HepG2 (cell line): Measurements from ENCODE around the gene WDR20. TPM values are rescaled to one million over a fixed set of nuclear protein-coding genes. Genes with fewer than 3 reads are reported as not detected.
A peak's percentile ranks its signal among the peaks of the same experiment; 100 is the strongest.

Source experiments
- BHLHE40 ChIP-seq: IDR thresholded peaks from 2 replicates; pipeline ENCODE4 v1.6.1; 2011; ENCODE audit warnings: low read length, improper control_type of control experiment
- KDM2A ChIP-seq: sonication (generic); formaldehyde crosslinking; IDR thresholded peaks from 2 replicates; pipeline ENCODE4 v1.4.0; 2020; ENCODE audit warnings: low read depth, missing genetic modification reagents, borderline replicate concordance
- MAFK ChIP-seq, 2 experiments: IDR thresholded peaks in 1 of 2; conservative IDR thresholded peaks in 1 of 2; 2 replicates each; pipeline ENCODE4 v1.6.1; 2011; ENCODE audit warnings: improper control_type of control experiment in 2 of 2, low read length in 2 of 2
- MTF2 ChIP-seq: sonication (generic); formaldehyde crosslinking; IDR thresholded peaks from 2 replicates; pipeline ENCODE4 v1.5.0; 2020; ENCODE audit warnings: missing genetic modification reagents, borderline replicate concordance
- NFKB2 ChIP-seq: sonication (generic); formaldehyde crosslinking; IDR thresholded peaks from 2 replicates; pipeline ENCODE4 v1.4.0; 2020; ENCODE audit warnings: missing genetic modification reagents, borderline replicate concordance
- NR2F2 ChIP-seq: IDR thresholded peaks from 2 replicates; pipeline ENCODE4 v1.6.1; 2012; ENCODE audit warnings: low read depth, inconsistent platforms, borderline replicate concordance
- POGZ ChIP-seq: sonication (generic); formaldehyde crosslinking; IDR thresholded peaks from 2 replicates; pipeline ENCODE4 v1.4.0; 2020; ENCODE audit warnings: mild to moderate bottlenecking, missing genetic modification reagents
- POLR2G ChIP-seq: fragments of 200-400 bp; formaldehyde crosslinking; IDR thresholded peaks from 2 replicates; pipeline ENCODE4 v1.6.1; 2018; ENCODE audit warnings: mild to moderate bottlenecking, low read depth, low read length, moderate library complexity
- RBM22 ChIP-seq: fragments of 200-400 bp; formaldehyde crosslinking; optimal IDR thresholded peaks from 2 replicates; pipeline ENCODE3; 2017; ENCODE audit warnings: mild to moderate bottlenecking, low read length, moderate library complexity
- SETDB1 ChIP-seq: sonication (generic); formaldehyde crosslinking; IDR thresholded peaks from 2 replicates; pipeline ENCODE4 v1.5.1; 2020; ENCODE audit warnings: missing genetic modification reagents, mild to moderate bottlenecking, borderline replicate concordance
- SIX4 ChIP-seq: sonication (generic); formaldehyde crosslinking; IDR thresholded peaks from 2 replicates; pipeline ENCODE4 v1.4.0; 2020; ENCODE audit warnings: missing genetic modification reagents
- SNRNP70 ChIP-seq: fragments of 200-400 bp; formaldehyde crosslinking; IDR thresholded peaks from 2 replicates; pipeline ENCODE4 v1.6.1; 2017; ENCODE audit warnings: mild to moderate bottlenecking, low read depth, low read length, moderate library complexity
- THAP11 ChIP-seq: IDR thresholded peaks from 2 replicates; pipeline ENCODE4 v1.6.1; 2016; ENCODE audit warnings: missing biosample characterization, missing genetic modification reagents
- TOE1 ChIP-seq: sonication (generic); formaldehyde crosslinking; IDR thresholded peaks from 2 replicates; pipeline ENCODE4 v1.4.0; 2020; ENCODE audit warnings: mild to moderate bottlenecking, missing genetic modification reagents
- ZBTB1 ChIP-seq: sonication (generic); formaldehyde crosslinking; IDR thresholded peaks from 2 replicates; pipeline ENCODE4 v1.4.0; 2020; ENCODE audit warnings: missing genetic modification reagents, borderline replicate concordance
- ZNF343 ChIP-seq: sonication (generic); formaldehyde crosslinking; IDR thresholded peaks from 2 replicates; pipeline ENCODE4 v1.4.0; 2020; ENCODE audit warnings: mild to moderate bottlenecking, missing genetic modification reagents
- ZNF749 ChIP-seq: sonication (generic); formaldehyde crosslinking; IDR thresholded peaks from 2 replicates; pipeline ENCODE4 v1.8.0; 2022; ENCODE audit warnings: mild to moderate bottlenecking, missing genetic modification reagents, moderate library complexity, borderline replicate concordance
- ZNF780A ChIP-seq: sonication (generic); formaldehyde crosslinking; IDR thresholded peaks from 2 replicates; pipeline ENCODE4 v1.8.0; 2022; ENCODE audit warnings: mild to moderate bottlenecking, missing genetic modification reagents, moderate library complexity
- ZZZ3 ChIP-seq: sonication (generic); formaldehyde crosslinking; IDR thresholded peaks from 2 replicates; pipeline ENCODE4 v1.4.0; 2020; ENCODE audit warnings: missing genetic modification reagents, mild to moderate bottlenecking, borderline replicate concordance
- polyA plus RNA-seq, 8 experiments: library from polyadenylated mRNA; depleted of rRNA in 3 of 8; stranded (reverse) in 7 of 8; unstranded in 1 of 8; fragments of >200 nt; fragmentation: Illumina TruSeq in 4 of 8; extraction: Trizol in 4 of 8; gene quantifications; 2 replicates each; pipeline versions ENCODE4 v1.2.1 to v1.2.3, GENCODE V29; 2011 to 2016; ENCODE audit warnings: low read depth in 4 of 8, missing spikeins in 1 of 8, mixed read lengths in 1 of 8; ENCODE audit not compliant: insufficient read depth in 1 of 8
- total RNA-seq, 5 experiments: library from RNA; depleted of rRNA; stranded (reverse); fragments of >200 nt; fragmentation: Illumina TruSeq; extraction: Trizol; gene quantifications; 2 replicates each; pipeline ENCODE4 v1.2.3, GENCODE V29; 2016; ENCODE audit warnings: low read depth in 1 of 5
- TF ChIP-seq, protein P1 (sequence below): sonication (generic); formaldehyde crosslinking; IDR thresholded peaks from 2 replicates; pipeline ENCODE4 v1.4.0; 2020; ENCODE audit warnings: missing genetic modification reagents
- TF ChIP-seq, protein P2 (sequence below): sonication (generic); formaldehyde crosslinking; IDR thresholded peaks from 2 replicates; pipeline ENCODE4 v1.8.1; 2023; ENCODE audit warnings: mild to moderate bottlenecking, missing genetic modification reagents
- TF ChIP-seq, protein P3 (sequence below): IDR thresholded peaks from 2 replicates; pipeline ENCODE4 v1.6.1; 2016
- TF ChIP-seq, protein P4 (sequence below), 2 experiments: sonication (generic) in 1 of 2; formaldehyde crosslinking in 1 of 2; IDR thresholded peaks; 2 replicates each; pipeline versions ENCODE4 v1.5.1 to v1.6.1; 2011 to 2020; ENCODE audit warnings: borderline replicate concordance in 1 of 2, low read depth in 1 of 2, low read length in 1 of 2, mild to moderate bottlenecking in 1 of 2, missing genetic modification reagents in 1 of 2, moderate library complexity in 1 of 2
- TF ChIP-seq, protein P5 (sequence below): sonication (generic); formaldehyde crosslinking; IDR thresholded peaks from 2 replicates; pipeline ENCODE4 v1.4.0; 2020; ENCODE audit warnings: low read depth, mild to moderate bottlenecking, missing genetic modification reagents

The WDR20 gene
- total and polyA plus RNA-seq, 2 of the 13 experiments (the other 11 are each of a cell fraction or from before 2014, with no cell fraction given) = 10.4 to 23.2 TPM

DNA sequence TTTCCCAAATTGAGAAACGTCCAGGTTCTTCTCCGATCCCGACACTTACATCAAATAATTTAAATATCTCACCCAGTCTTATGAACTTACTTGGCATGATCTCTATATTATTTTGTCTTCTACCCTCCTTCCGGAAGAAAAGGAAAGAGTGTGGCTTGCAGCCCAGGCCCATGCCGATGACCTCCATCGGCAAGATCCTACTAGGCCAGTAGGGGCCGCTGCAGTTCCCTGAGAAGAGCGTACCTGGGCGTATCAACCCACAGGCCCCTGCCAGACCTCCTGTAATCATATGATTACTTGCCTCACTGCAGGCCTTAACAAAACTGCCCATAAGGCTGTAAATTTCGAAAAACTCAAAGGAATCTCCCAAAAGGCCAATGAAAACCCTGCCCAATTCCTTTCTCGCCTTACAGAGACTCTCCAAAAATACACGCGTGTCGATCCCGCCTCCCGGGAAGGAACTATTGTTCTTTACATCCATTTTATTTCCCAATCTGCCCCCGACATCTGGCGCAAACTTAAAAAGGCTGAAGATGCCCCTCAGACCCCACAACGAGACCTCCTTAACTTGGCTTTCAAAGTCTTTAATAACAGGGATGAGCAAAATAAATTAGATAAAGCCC is 95.7 kb downstream of the WDR20 start (continued):
- TF ChIP-seq MTF2 (CRISPR knock-in tag) (no peak), ZNF343 (CRISPR knock-in tag) (no peak), THAP11 (CRISPR knock-in tag) (no peak), SNRNP70 (no peak), KDM2A (CRISPR knock-in tag) (peak; percentile 66; the same call in 1 of the 2 replicates), TOE1 (no peak), BHLHE40 (no peak), POLR2G (peak; percentile 47; the same call in 1 of the 2 replicates), RBM22 (no peak), ZZZ3 (CRISPR knock-in tag) (no peak), NR2F2 (no peak), ZNF780A (CRISPR knock-in tag) (no peak), POGZ (CRISPR knock-in tag) (no peak), NFKB2 (CRISPR knock-in tag) (no peak), MAFK (conservative IDR thresholded peaks at IDR 0.05 in 1 of 2, IDR thresholded peaks at IDR 0.05 in 1 of 2; ENCODE audit: low read length in 2 of 2) (no peak), SETDB1 (no peak), ZBTB1 (CRISPR knock-in tag) (no peak), ZNF749 (no peak), SIX4 (CRISPR knock-in tag) (no peak)
- TF ChIP-seq, protein P1, sequence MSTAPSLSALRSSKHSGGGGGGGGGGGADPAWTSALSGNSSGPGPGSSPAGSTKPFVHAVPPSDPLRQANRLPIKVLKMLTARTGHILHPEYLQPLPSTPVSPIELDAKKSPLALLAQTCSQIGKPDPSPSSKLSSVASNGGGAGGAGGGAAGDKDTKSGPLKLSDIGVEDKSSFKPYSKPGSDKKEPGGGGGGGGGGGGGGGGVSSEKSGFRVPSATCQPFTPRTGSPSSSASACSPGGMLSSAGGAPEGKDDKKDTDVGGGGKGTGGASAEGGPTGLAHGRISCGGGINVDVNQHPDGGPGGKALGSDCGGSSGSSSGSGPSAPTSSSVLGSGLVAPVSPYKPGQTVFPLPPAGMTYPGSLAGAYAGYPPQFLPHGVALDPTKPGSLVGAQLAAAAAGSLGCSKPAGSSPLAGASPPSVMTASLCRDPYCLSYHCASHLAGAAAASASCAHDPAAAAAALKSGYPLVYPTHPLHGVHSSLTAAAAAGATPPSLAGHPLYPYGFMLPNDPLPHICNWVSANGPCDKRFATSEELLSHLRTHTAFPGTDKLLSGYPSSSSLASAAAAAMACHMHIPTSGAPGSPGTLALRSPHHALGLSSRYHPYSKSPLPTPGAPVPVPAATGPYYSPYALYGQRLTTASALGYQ = no peak
- TF ChIP-seq, protein P2, sequence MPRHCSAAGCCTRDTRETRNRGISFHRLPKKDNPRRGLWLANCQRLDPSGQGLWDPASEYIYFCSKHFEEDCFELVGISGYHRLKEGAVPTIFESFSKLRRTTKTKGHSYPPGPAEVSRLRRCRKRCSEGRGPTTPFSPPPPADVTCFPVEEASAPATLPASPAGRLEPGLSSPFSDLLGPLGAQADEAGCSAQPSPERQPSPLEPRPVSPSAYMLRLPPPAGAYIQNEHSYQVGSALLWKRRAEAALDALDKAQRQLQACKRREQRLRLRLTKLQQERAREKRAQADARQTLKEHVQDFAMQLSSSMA (CRISPR knock-in tag) = no peak
- TF ChIP-seq, protein P3, sequence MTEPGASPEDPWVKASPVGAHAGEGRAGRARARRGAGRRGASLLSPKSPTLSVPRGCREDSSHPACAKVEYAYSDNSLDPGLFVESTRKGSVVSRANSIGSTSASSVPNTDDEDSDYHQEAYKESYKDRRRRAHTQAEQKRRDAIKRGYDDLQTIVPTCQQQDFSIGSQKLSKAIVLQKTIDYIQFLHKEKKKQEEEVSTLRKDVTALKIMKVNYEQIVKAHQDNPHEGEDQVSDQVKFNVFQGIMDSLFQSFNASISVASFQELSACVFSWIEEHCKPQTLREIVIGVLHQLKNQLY (CRISPR knock-in tag) = no peak
- TF ChIP-seq, protein P4, sequence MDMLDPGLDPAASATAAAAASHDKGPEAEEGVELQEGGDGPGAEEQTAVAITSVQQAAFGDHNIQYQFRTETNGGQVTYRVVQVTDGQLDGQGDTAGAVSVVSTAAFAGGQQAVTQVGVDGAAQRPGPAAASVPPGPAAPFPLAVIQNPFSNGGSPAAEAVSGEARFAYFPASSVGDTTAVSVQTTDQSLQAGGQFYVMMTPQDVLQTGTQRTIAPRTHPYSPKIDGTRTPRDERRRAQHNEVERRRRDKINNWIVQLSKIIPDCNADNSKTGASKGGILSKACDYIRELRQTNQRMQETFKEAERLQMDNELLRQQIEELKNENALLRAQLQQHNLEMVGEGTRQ (IDR thresholded peaks at IDR 0.05; ENCODE audit: low read depth, low read length) = no peak
- TF ChIP-seq, protein P4 (CRISPR knock-in tag; IDR thresholded peaks at IDR 0.05; ENCODE audit: borderline replicate concordance) = no peak
- TF ChIP-seq, protein P5, sequence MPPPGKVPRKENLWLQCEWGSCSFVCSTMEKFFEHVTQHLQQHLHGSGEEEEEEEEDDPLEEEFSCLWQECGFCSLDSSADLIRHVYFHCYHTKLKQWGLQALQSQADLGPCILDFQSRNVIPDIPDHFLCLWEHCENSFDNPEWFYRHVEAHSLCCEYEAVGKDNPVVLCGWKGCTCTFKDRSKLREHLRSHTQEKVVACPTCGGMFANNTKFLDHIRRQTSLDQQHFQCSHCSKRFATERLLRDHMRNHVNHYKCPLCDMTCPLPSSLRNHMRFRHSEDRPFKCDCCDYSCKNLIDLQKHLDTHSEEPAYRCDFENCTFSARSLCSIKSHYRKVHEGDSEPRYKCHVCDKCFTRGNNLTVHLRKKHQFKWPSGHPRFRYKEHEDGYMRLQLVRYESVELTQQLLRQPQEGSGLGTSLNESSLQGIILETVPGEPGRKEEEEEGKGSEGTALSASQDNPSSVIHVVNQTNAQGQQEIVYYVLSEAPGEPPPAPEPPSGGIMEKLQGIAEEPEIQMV (CRISPR knock-in tag) = no peak
